ENCODE results near the gene ELAPOR2. TPM values are rescaled to one million over a fixed set of nuclear protein-coding genes. Genes with fewer than 3 reads are reported as not detected.

ELAPOR2 gene
- total RNA-seq, 3 donors from 2014 or later (not counting 1 experiment from before 2014, with no cell fraction given): 4.2 to 8.6 (median 6.2) TPM

- H3K36me3 Mint-ChIP-seq: no peaks in the 10 kb centered on the region
- peaks cover 2% of the 10 kb centered on the region for H3K27me3 ChIP-seq (ENCODE audit: control insufficient read depth, insufficient read depth, low read length)
- no peaks in the 10 kb centered on the region for H3K9me3 ChIP-seq (ENCODE audit: control insufficient read depth, insufficient read depth, low read length)
- no peaks in the 10 kb centered on the region for H3K9me3 Mint-ChIP-seq
- TF ChIP-seq CTCF (IDR thresholded peaks at IDR 0.05): no peak
- WGBS (ENCODE audit: insufficient coverage): no CpG with 5 or more reads among the region's 4 CpGs
- no peak overlapping the region for H3K4me3 Mint-ChIP-seq
- no peaks in the 10 kb centered on the region for H3K4me1 Mint-ChIP-seq
- H3K4me1 ChIP-seq (ENCODE audit: control insufficient read depth, insufficient read depth, low read length): no peaks in the 10 kb centered on the region
- H3K27ac ChIP-seq (ENCODE audit: low read length): no peak overlapping the region
- no peak for DNase-seq
- peaks cover 0 to 4% of the 10 kb centered on the region in 2 donors for H3K27me3 Mint-ChIP-seq (ENCODE audit: low read depth in 2 of 2)
- no peak for ATAC-seq
- H3K27ac Mint-ChIP-seq: no peak overlapping the region
- no peak overlapping the region for H3K4me3 ChIP-seq (ENCODE audit: low read length)
- intact Hi-C loops (cut with micrococcal nuclease): no loop called here
- H3K36me3 ChIP-seq (ENCODE audit: control insufficient read depth, insufficient read depth, low read length): no peaks in the 10 kb centered on the region
Observed at GRCh38 chr7:87016606-87017005, 42.8 kb downstream of the ELAPOR2 start.

DNA sequence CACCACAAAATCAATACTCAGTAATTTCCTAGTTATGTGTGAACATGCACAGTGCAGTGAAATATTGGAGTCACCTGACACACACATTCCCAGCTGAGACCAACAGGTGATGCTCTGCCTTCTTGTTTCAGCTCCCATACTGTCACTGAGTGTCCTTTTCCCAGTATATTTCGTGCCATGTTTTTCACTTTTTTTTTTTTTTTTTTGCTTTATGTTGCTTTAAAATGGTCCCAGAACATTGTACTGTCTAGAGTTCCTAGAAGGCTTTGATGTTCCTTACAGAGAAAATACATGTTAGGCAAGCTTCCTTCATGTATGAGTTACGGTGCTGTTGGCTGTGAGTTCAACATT, 45.6 kb downstream of the ELAPOR2 start:
- no peaks in the 10 kb centered on the region for H3K36me3 ChIP-seq (ENCODE audit: control insufficient read depth, insufficient read depth, low read length)
- intact Hi-C loops (cut with micrococcal nuclease): no loop called here
- Mint-ChIP-seq H3K4me3 (no peak overlapping the region), H3K4me1 (no peaks in the 10 kb centered on the region), H3K27me3 (ENCODE audit: low read depth in 2 of 2) (peaks cover 0 to 4% of the 10 kb centered on the region in 2 donors), H3K9me3 (no peaks in the 10 kb centered on the region), H3K27ac (no peak overlapping the region), H3K36me3 (no peaks in the 10 kb centered on the region)
- 100% methylated on average over 1 of the region's 2 CpGs for WGBS (ENCODE audit: insufficient coverage)
- TF ChIP-seq CTCF (IDR thresholded peaks at IDR 0.05): no peak
- DNase-seq: no peak
- H3K27ac ChIP-seq (ENCODE audit: low read length): no peak overlapping the region
- no peak overlapping the region for H3K4me3 ChIP-seq (ENCODE audit: low read length)
- peaks cover 2% of the 10 kb centered on the region for H3K27me3 ChIP-seq (ENCODE audit: control insufficient read depth, insufficient read depth, low read length)
- H3K4me1 ChIP-seq (ENCODE audit: control insufficient read depth, insufficient read depth, low read length): no peaks in the 10 kb centered on the region
- no peaks in the 10 kb centered on the region for H3K9me3 ChIP-seq (ENCODE audit: control insufficient read depth, insufficient read depth, low read length)
- no peak for ATAC-seq

GRCh38 chr7:87013136-87013839, 46.2 kb downstream of the ELAPOR2 start:
- H3K27ac ChIP-seq (ENCODE audit: low read length): no peak overlapping the region
- H3K27me3 ChIP-seq (ENCODE audit: control insufficient read depth, insufficient read depth, low read length): peaks cover 2% of the 10 kb centered on the region
- no peak for DNase-seq
- no peak for TF ChIP-seq CTCF (IDR thresholded peaks at IDR 0.05)
- H3K9me3 ChIP-seq (ENCODE audit: control insufficient read depth, insufficient read depth, low read length): no peaks in the 10 kb centered on the region
- no peaks in the 10 kb centered on the region for H3K36me3 Mint-ChIP-seq
- H3K4me1 ChIP-seq (ENCODE audit: control insufficient read depth, insufficient read depth, low read length): no peaks in the 10 kb centered on the region
- H3K9me3 Mint-ChIP-seq: no peaks in the 10 kb centered on the region
- no peaks in the 10 kb centered on the region for H3K4me1 Mint-ChIP-seq
- peaks cover 0 to 4% of the 10 kb centered on the region in 2 donors for H3K27me3 Mint-ChIP-seq (ENCODE audit: low read depth in 2 of 2)
- WGBS (ENCODE audit: insufficient coverage): 8% methylated on average over 2 of the region's 3 CpGs
- H3K4me3 ChIP-seq (ENCODE audit: low read length): no peak overlapping the region
- no peak overlapping the region for H3K4me3 Mint-ChIP-seq
- ATAC-seq: no peak
- H3K27ac Mint-ChIP-seq: no peak overlapping the region
- H3K36me3 ChIP-seq (ENCODE audit: control insufficient read depth, insufficient read depth, low read length): no peaks in the 10 kb centered on the region
- intact Hi-C loops (cut with micrococcal nuclease): no loop called here

Other genes with a start within 250 kb of the ELAPOR2 start
- 100 to 1,000 TPM; 154 to 178 (median 160) TPM for gene DMTF1, start 92.8 kb upstream of the ELAPOR2 start, total RNA-seq
- gene TMEM243, start 160.1 kb upstream of the ELAPOR2 start, total RNA-seq: 10 to 100 TPM; 52.5 to 61.8 (median 55.2) TPM

All from natural killer cell (primary cell).